HG03135 (cell line): ENCODE measurements around the gene KRT37.
"Not testable (repeated sequence)": the region's sequence is repeated elsewhere in the genome, so short reads cannot be mapped to it uniquely, and the experiment has no call there.

ENCODE experiments used
- ATAC-seq: cut with Tn5 transposase; IDR thresholded peaks from one replicate; pipeline ENCODE4 v1.9.1; 2021; ENCODE audit warnings: mild to moderate bottlenecking, moderate library complexity; ENCODE audit not compliant: unreplicated experiment

Gene KRT37

GRCh38 chr17:41437254-41437653, 12.9 kb upstream of the KRT37 start:
- no peak for ATAC-seq

- ATAC-seq: no peak
These were observed 10.0 kb upstream of the KRT37 start for GRCh38 chr17:41434415-41434814.

- ATAC-seq: no peak
These were observed 9.6 kb upstream of the KRT37 start for GRCh38 chr17:41434005-41434404.

GRCh38 chr17:41433586-41433985, 9.2 kb upstream of the KRT37 start:
- no peak for ATAC-seq

- ATAC-seq: not testable (repeated sequence)
These were observed 6.0 kb upstream of the KRT37 start for GRCh38 chr17:41430376-41430775.

- ATAC-seq: no peak
These were observed 5.3 kb upstream of the KRT37 start for GRCh38 chr17:41429667-41430066.

GRCh38 chr17:41428591-41429291, 4.4 kb upstream of the KRT37 start:
- no peak for ATAC-seq

GRCh38 chr17:41422586-41422985, 1.8 kb downstream of the KRT37 start:
- not testable (repeated sequence) for ATAC-seq

GRCh38 chr17:41421617-41422016, 2.8 kb downstream of the KRT37 start:
- no peak for ATAC-seq

- no peak for ATAC-seq
These were observed 3.3 kb downstream of the KRT37 start for GRCh38 chr17:41421116-41421515.

GRCh38 chr17:41420134-41420533, 4.3 kb downstream of the KRT37 start:
- ATAC-seq: no peak

- no peak for ATAC-seq
These were observed 4.7 kb downstream of the KRT37 start for GRCh38 chr17:41419716-41420115.

GRCh38 chr17:41418116-41418860, 6.1 kb downstream of the KRT37 start:
- ATAC-seq: no peak

GRCh38 chr17:41417576-41418015, 6.8 kb downstream of the KRT37 start:
- no peak for ATAC-seq

GRCh38 chr17:41417127-41417526, 7.3 kb downstream of the KRT37 start:
- ATAC-seq: no peak

GRCh38 chr17:41416479-41416878, 7.9 kb downstream of the KRT37 start:
- no peak for ATAC-seq

GRCh38 chr17:41415833-41416335, 8.5 kb downstream of the KRT37 start:
- no peak for ATAC-seq

GRCh38 chr17:41415411-41415810, 9.0 kb downstream of the KRT37 start:
- no peak for ATAC-seq

- ATAC-seq: no peak
These were observed 10.4 kb downstream of the KRT37 start for GRCh38 chr17:41413982-41414381.

- no peak for ATAC-seq
These were observed 10.9 kb downstream of the KRT37 start for GRCh38 chr17:41413353-41413957.

- no peak for ATAC-seq
These were observed 13.1 kb downstream of the KRT37 start for GRCh38 chr17:41411072-41411840.
